Measurements from ENCODE around the gene RAB35. TPM values are rescaled to one million over a fixed set of nuclear protein-coding genes. Genes with fewer than 3 reads are reported as not detected.

RAB35 gene
- total RNA-seq, 3 donors from 2014 or later (not counting 1 experiment from before 2014, with no cell fraction given), result 65.0 to 85.9 (median 81.2) TPM

DNA sequence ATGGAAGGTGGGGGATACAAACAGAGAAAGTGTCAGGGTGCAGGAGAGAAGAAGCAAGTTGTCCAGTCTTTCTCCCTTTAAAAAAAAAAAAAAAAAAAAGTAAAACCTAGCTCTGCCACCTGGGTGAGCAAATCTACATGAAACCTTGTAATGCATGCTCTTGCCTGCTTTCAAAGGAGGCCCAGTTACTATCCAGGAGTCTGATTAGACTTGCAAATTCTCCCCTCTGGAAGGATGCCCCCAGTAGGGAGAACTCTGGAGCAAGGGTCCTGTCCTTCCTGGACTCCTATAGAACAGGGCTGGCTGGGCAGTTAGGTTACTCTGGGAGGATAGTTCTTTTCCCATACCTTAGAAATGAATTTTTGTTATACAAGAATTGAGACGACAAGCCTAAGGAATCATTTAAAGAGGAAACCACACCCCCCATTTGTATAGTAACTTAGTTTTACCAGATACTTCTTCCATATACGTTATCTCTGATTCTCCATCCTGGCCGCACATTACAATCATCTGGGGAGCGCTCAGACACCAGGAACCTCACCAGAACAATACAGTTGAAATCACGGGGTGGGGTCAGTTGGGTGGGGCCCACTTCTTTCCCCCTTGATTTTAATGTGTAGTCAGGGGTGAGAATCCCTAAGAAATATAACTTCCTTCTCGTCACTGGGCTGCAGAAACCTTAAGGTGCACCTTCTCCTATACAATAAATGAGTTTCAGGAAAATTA lies 30.5 kb downstream of the RAB35 start:
- intact Hi-C loops (cut with micrococcal nuclease), result no loop called here
- H3K27ac ChIP-seq (ENCODE audit: low read length), result no peak overlapping the region
- H3K4me3 ChIP-seq (ENCODE audit: low read length), result no peak overlapping the region
- ATAC-seq (no peak), DNase-seq (no peak)
- Mint-ChIP-seq H3K36me3 (no peaks in the 10 kb centered on the region), H3K27ac (peak overlapping the region; percentile 92 to 94), H3K4me1 (peaks cover 17 to 18% of the 10 kb centered on the region in 2 donors), H3K27me3 (ENCODE audit: low read depth in 2 of 2) (no peaks in the 10 kb centered on the region), H3K4me3 (peak overlapping the region; percentile 85), H3K9me3 (no peaks in the 10 kb centered on the region)
- peaks cover 5% of the 10 kb centered on the region for H3K36me3 ChIP-seq (ENCODE audit: control insufficient read depth, insufficient read depth, low read length)
- peaks cover 14% of the 10 kb centered on the region for H3K4me1 ChIP-seq (ENCODE audit: control insufficient read depth, insufficient read depth, low read length)
- no peaks in the 10 kb centered on the region for H3K27me3 ChIP-seq (ENCODE audit: control insufficient read depth, insufficient read depth, low read length)
- no peaks in the 10 kb centered on the region for H3K9me3 ChIP-seq (ENCODE audit: control insufficient read depth, insufficient read depth, low read length)
- WGBS (ENCODE audit: insufficient coverage), result 100% methylated on average over 1 of the region's 6 CpGs
- TF ChIP-seq, protein P1, sequence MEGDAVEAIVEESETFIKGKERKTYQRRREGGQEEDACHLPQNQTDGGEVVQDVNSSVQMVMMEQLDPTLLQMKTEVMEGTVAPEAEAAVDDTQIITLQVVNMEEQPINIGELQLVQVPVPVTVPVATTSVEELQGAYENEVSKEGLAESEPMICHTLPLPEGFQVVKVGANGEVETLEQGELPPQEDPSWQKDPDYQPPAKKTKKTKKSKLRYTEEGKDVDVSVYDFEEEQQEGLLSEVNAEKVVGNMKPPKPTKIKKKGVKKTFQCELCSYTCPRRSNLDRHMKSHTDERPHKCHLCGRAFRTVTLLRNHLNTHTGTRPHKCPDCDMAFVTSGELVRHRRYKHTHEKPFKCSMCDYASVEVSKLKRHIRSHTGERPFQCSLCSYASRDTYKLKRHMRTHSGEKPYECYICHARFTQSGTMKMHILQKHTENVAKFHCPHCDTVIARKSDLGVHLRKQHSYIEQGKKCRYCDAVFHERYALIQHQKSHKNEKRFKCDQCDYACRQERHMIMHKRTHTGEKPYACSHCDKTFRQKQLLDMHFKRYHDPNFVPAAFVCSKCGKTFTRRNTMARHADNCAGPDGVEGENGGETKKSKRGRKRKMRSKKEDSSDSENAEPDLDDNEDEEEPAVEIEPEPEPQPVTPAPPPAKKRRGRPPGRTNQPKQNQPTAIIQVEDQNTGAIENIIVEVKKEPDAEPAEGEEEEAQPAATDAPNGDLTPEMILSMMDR (IDR thresholded peaks at IDR 0.05), result no peak

DNA sequence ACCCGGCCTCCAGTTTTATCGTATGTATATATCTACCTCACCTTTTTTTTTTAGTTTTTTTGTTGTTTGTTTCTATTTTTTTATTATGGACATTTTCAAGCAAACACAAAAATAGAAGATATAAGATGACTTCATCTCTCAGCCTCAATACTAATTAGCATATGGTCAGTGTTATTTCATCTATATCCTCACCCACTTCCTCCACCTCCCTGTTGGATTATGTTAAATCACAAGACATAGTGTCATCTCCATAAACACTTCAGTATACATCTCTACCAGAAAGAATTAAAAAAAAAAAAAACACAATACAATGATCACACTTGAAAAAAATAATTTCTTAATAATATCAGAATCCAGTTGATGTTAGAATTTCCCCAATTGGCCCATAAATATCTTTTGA lies 34.9 kb downstream of the RAB35 start:
- Mint-ChIP-seq H3K9me3 (no peaks in the 10 kb centered on the region), H3K36me3 (no peaks in the 10 kb centered on the region), H3K4me3 (no peak overlapping the region), H3K4me1 (peaks cover 3% of the 10 kb centered on the region in 2 donors), H3K27ac (no peak overlapping the region), H3K27me3 (ENCODE audit: low read depth in 2 of 2) (no peaks in the 10 kb centered on the region)
- TF ChIP-seq, protein P1 (IDR thresholded peaks at IDR 0.05), result no peak
- Histone ChIP-seq H3K4me1 (ENCODE audit: control insufficient read depth, insufficient read depth, low read length) (peaks cover 2% of the 10 kb centered on the region), H3K4me3 (ENCODE audit: low read length) (no peak overlapping the region), H3K27me3 (ENCODE audit: control insufficient read depth, insufficient read depth, low read length) (no peaks in the 10 kb centered on the region), H3K9me3 (ENCODE audit: control insufficient read depth, insufficient read depth, low read length) (no peaks in the 10 kb centered on the region), H3K36me3 (ENCODE audit: control insufficient read depth, insufficient read depth, low read length) (peaks cover 2% of the 10 kb centered on the region), H3K27ac (ENCODE audit: low read length) (no peak overlapping the region)
- 100% methylated on average over 2 of the region's 2 CpGs for WGBS (ENCODE audit: insufficient coverage)
- DNase-seq (no peak), ATAC-seq (no peak)
- intact Hi-C loops (cut with micrococcal nuclease), result no loop called here

DNA sequence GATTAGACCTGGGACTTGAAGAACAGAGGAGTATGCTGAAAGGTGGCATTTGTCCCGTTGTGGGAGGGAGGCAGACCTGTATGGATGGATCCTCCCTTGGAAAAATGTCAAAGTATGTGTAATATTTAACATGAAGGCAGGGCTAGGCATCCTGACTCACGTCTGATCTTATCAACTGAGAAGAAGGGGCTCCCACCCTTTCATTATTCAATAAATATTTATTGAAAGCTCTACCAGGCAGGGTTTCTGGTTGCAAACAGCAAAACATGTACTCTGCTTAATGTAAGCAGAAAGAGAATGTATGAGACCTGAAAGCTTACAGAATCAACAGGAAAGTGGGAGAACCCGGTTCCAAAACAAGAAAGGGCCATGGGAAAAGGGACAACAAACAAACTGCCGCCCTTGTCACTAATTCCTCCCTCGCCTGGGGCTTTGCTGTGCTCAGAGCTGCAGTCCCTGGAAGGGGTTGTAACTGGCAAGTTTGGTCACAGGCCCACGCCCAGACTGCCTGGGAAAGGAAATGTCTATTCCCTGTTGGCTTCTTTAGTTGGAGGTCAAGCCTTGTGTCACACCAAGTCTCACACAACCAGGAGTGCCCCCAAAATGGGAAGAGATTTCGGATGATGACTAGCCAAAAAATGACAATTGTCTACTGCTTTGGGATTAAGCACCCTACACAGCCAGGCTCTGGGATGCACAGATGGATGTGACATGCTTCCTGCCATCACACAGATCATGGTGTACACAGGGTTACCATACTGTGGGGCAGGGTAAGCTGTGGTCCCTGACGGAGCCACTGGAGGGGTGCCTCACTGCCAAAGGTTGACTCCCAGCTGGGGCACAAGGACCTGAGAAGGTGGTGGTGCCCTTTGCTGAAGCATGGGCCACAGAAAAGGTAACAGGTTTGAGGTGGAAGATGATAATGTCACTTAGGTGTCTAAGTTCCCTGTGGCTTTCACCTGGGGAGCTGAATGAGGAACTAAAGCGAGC lies 36.8 kb downstream of the RAB35 start:
- TF ChIP-seq, protein P1 (IDR thresholded peaks at IDR 0.05), result no peak
- no peaks in the 10 kb centered on the region for H3K9me3 Mint-ChIP-seq
- WGBS (ENCODE audit: insufficient coverage), result 93% methylated on average over 9 of the region's 9 CpGs
- H3K4me3 ChIP-seq (ENCODE audit: low read length), result no peak overlapping the region
- H3K27ac ChIP-seq (ENCODE audit: low read length), result no peak overlapping the region
- H3K4me3 Mint-ChIP-seq, result no peak overlapping the region
- H3K27me3 ChIP-seq (ENCODE audit: control insufficient read depth, insufficient read depth, low read length), result no peaks in the 10 kb centered on the region
- peaks cover 2% of the 10 kb centered on the region for H3K36me3 ChIP-seq (ENCODE audit: control insufficient read depth, insufficient read depth, low read length)
- H3K36me3 Mint-ChIP-seq, result no peaks in the 10 kb centered on the region
- H3K9me3 ChIP-seq (ENCODE audit: control insufficient read depth, insufficient read depth, low read length), result no peaks in the 10 kb centered on the region
- ATAC-seq (no peak), DNase-seq (no peak)
- no peaks in the 10 kb centered on the region for H3K4me1 Mint-ChIP-seq
- H3K4me1 ChIP-seq (ENCODE audit: control insufficient read depth, insufficient read depth, low read length), result no peaks in the 10 kb centered on the region
- no peaks in the 10 kb centered on the region for H3K27me3 Mint-ChIP-seq (ENCODE audit: low read depth in 2 of 2)
- intact Hi-C loops (cut with micrococcal nuclease), result no loop called here
- H3K27ac Mint-ChIP-seq, result no peak overlapping the region

Data from natural killer cell (primary cell).